ENCODE measurements around the gene LRRC47. TPM values are rescaled to one million over a fixed set of nuclear protein-coding genes. Genes with fewer than 3 reads are reported as not detected.

LRRC47 gene
- total RNA-seq, 1 donor from 2014 or later, result 57.9 TPM

- no peak for DNase-seq (ENCODE audit: low read depth, low spot score)
- Mint-ChIP-seq H3K27ac (ENCODE audit: unreplicated experiment) (no peak overlapping the region), H3K36me3 (ENCODE audit: low read depth) (no peaks in the 10 kb centered on the region), H3K27me3 (ENCODE audit: low read depth) (no peaks in the 10 kb centered on the region), H3K9me3 (no peaks in the 10 kb centered on the region), H3K4me3 (no peak overlapping the region), H3K4me1 (peaks cover 9% of the 10 kb centered on the region)
- no peak for TF ChIP-seq CTCF (conservative IDR thresholded peaks at IDR 0.05)
These were observed 66.4 kb downstream of the LRRC47 start for GRCh38 chr1:3729594-3730542.

Other genes starting within 250 kb of the LRRC47 start
- 36.7 and 38.8 TPM in 2 replicates for gene MEGF6, start 185.0 kb downstream of the LRRC47 start, total RNA-seq
- 14.5 and 14.9 TPM in 2 replicates for gene TPRG1L, start 171.5 kb downstream of the LRRC47 start, total RNA-seq
- 26.0 and 28.9 TPM in 2 replicates for gene WRAP73, start 146.4 kb downstream of the LRRC47 start, total RNA-seq
- 1.5 and 2.1 TPM in 2 replicates for gene TP73, start 144.0 kb downstream of the LRRC47 start, total RNA-seq
- not detected in 2 replicates for gene CCDC27, start 44.0 kb downstream of the LRRC47 start, total RNA-seq
- gene SMIM1, start 23.7 kb downstream of the LRRC47 start, total RNA-seq, result 3.8 and 4.7 TPM in 2 replicates
- 36.2 and 37.3 TPM in 2 replicates for gene CEP104, start 60.7 kb upstream of the LRRC47 start, total RNA-seq
- gene DFFB, start 61.0 kb upstream of the LRRC47 start, total RNA-seq, result 11.3 and 13.1 TPM in 2 replicates
- 36.8 and 39.6 TPM in 2 replicates for gene C1orf174, start 103.8 kb upstream of the LRRC47 start, total RNA-seq

All from neural crest cell (in vitro differentiated cells).